HG02798 (cell line): ENCODE results near the gene TTC23.

Experiments
- ATAC-seq: cut with Tn5 transposase; IDR thresholded peaks from one replicate; pipeline ENCODE4 v1.9.1; 2021; ENCODE audit warnings: mild to moderate bottlenecking; ENCODE audit not compliant: unreplicated experiment, poor library complexity

TTC23 gene, protein sequence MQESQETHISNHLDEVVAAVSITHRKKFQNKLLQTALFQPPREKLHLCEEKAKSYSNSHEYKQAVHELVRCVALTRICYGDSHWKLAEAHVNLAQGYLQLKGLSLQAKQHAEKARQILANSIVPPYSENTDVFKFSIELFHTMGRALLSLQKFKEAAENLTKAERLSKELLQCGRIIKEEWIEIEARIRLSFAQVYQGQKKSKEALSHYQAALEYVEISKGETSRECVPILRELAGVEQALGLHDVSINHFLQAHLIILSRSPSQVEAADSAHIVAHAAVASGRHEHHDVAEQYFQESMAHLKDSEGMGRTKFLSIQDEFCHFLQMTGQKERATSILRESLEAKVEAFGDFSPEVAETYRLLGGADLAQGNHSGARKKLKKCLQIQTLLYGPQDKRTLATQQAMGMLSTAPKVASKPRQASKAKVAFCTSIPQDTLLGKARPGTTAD

DNA sequence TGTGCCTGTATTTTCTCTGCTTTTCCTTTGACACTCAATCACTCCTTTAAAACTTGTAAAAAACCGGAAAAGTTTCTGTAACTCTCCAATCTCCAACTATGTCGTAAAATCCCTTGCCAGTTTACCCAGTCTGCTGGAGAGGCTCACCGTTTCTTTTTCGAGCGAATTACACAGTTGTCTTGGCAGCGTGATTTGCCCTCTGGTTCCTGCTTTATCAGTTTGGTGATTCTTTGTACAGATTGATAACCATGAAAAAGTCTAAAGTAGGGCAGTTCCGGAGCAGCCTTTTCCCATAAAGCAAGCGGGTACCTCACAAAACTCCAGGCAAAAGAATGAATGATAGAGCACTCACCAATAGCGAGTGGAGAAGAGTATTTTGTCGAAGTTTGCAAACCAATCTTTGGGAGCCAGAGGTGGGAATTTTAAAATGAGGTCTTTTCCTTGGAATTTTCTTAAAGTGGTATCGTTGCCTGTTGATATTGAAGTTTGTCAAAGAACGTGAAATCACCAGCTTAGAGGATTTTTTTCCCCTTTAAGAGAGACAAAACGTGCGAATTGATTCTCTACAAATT is at the start of gene TTC23:
Gene TTC23 (minus strand): TSS at position 312 of the 572 bp plus-strand sequence. CDS start 20,869 bp downstream, outside the sequence.
- no peak for ATAC-seq

DNA sequence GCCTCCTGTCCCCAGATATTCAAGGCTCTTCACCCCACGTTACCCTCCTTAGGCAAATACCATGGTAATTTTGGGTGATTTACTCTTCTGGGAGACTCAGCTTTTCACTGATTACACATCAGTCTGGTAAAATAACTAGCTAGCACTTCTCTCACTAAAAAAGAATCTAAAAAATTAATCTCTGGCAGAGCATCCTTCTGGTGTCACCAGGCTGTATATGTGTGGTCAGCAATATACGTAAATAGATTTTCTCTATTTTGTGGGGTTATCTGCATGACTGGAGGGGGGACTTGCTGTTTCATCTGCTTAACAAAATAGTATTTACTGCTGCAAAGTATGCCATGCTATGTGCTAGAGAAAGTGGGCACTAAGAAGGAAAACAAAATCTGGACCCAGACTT is 47.0 kb upstream of the TTC23 start:
- no peak for ATAC-seq

DNA sequence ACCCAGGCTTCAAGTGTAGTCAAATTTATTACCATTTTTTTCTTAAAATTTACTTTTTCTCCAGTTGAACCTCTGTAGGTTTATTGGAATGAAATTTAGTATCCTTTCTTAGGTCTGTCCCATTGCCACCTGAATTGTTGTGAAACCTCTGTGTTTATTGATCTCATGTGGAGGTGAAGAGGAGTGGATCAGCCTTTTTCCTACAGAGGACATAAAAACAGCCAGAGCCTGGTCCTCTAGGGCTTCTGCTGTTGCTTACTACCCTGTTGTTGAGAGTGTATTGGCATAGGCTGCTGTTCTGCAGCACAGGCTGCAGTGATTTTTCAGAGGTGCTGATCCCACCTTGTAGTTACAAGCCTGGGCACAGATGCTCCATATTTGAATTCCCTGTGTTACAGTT is 46.5 kb upstream of the TTC23 start:
- ATAC-seq, result no peak

DNA sequence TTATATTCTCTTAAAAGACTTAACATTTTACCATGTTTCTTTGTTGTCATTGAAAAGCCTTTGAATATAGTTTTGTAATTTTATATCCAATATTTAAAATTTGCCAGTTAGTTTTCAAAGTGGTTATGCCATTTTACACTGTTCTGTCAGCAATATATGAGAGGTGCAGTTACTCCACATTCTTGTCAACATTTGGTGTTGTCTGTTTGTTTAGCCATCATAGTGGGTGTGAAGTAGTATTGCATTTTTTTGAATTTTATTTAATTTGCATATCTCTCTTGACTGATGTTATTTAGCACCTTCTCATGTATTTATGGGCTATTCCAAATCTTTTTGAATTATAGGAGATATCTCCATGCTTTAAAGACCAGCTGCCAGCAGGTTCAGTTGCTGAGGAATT is 42.3 kb upstream of the TTC23 start:
- ATAC-seq, result no peak

DNA sequence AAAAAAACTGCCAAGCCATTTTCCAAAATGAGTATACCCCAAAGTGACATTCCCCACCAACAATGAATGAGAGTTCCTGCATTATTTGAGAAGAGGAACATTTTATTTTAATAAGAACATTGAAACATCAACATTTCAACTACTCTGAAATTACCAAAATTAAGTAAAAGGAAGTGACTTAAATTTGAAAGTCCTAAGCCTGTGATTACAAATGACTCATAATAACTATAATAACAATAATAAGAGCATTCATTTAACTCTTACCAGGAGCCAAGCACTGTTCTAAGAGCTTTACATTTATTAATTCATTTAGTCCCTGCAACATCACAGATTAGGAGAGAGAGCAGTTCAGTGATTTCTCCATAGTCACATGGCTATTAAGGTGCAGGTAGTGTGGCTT is 34.3 kb upstream of the TTC23 start:
- ATAC-seq, result no peak

DNA sequence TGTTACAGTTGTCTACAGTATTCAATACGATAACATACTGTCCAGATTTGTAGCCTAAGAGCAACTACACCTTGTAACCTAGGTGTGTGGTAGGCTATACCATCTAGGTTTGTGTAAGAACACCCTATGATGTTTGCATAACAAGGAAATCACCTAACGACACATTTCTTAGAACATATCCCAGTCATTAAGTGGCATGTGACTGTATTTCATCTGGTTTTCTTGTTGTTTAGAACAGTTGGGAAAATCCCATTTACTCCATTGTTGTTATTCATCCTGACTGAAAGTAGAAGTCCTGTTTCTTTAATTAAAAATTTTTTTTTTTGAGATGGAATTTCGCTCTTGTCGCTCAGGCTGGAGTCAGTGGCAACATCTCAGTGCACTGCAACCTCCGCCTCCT is 33.2 kb upstream of the TTC23 start:
- ATAC-seq, result no peak

DNA sequence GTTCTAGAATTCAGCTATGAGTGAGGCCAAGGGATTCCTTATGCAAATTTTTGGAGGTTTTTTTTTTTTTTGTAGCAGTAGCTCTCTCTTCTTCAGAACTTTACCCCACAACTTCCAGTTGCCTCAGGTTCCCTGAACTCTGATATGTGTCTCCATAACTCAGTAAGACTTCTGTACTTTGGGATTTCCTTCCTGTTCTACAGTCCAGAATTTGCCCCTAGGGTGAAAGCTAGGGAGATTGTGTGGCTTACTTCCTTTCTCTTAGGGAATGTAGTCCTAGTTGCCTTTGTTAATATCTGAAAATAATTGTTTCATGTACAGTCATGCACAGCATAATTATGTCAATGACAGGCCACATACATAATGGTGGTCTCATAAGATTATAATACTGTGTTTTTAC is 32.7 kb upstream of the TTC23 start:
- ATAC-seq, result no peak

DNA sequence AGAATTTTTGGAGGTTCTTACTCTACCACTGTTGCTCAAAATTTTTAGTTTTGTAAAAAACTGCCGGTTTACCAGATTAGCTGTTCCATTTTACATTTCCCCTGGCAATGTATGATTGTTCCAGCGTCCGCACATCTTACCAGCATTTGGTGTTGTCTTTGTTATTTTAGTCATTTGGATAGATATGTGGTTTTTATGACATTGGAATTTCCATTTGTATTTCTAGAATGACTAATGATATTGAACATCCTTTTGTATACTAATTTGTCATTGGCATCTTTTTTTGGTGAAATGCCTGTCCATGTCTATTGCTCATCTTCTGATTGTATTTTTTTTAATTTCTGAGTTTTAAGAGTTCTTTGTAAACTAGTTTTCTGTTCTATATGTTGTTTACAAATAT is 30.4 kb upstream of the TTC23 start:
- no peak for ATAC-seq

DNA sequence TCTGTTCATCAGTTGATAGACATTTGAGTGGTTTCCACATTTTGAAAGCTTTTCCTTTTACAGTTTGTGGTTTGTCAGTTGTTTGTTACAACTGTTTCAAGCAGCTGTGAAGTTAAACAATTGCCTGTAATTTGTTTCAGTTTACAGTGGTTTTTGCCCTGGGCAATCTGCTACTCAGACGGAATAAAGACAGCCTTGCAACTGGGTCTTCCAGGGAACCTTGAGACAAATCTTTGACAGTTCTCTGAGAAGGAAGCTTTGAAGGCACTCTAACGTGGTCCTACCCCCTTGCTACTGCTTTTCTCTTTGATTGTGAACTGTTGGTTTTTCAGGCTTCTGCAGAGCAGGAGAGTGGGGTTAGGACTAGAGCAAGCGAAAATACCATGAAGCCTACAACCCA is 29.9 kb upstream of the TTC23 start:
- ATAC-seq, result no peak

DNA sequence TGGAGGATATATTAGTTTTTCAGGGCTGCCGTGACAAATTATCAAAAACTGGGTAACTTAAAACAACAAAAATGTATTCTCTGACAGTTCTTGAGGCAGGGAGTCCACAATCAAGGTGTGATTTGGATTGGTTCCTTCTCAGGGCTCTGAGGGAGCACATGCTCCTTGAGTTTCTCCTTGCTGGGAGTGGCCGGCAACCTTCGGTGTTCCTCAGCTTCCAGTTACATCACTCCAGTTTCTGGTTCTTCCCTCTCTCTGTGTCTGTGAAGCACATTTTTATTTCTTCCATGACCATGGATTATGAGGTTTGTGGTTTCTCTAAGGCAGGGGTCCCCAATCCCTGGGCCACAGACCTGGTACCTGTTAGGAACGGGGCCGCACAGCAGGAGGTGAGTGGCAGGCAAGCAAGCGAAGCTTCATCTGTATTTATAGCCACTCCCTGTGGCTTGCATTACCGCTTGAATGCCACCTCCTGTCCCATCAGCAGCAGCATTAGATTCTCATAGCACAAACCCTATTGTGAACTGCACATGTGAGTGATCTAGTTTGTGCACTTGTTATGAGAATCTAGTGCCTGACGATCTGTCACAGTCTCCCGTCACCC is 26.2 kb upstream of the TTC23 start:
- ATAC-seq, result no peak

DNA sequence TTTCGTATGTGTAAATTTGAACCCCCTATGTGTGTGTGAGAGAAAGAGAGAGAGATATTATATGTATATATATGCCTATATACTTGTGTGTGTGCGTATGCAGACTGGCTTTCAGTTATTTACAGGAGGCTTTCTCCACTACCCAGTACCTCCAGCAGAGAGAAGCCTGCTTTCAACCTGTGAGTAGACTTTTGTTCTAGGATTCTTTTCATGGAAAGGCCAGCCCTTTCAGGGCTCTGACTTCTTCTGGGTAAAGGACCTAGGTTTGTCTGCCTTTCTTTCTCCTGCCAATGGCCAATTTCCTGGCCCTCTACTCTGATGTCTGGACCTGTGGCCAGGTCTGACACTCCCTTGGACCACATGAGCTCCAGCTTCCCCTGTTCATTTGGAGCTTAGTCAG is 25.7 kb upstream of the TTC23 start:
- ATAC-seq, result no peak

DNA sequence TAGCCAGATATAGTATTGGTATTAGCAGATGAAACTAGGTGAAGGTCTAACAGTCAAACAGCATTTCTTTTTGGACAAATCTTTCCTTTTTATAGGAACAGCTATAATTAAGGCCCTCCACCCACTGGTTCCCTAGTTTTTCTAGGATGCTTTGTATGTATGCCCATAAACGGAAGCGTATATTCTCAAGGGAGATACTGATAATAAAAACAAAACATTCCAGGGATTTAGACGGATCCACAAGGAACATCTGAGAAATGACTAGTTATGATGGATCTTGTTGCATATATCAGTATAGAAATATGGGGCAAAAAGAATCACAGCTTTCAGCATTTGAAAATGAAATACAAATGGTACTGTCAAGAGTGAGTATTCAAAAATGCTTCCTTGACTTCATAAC is 24.4 kb upstream of the TTC23 start:
- no peak for ATAC-seq

DNA sequence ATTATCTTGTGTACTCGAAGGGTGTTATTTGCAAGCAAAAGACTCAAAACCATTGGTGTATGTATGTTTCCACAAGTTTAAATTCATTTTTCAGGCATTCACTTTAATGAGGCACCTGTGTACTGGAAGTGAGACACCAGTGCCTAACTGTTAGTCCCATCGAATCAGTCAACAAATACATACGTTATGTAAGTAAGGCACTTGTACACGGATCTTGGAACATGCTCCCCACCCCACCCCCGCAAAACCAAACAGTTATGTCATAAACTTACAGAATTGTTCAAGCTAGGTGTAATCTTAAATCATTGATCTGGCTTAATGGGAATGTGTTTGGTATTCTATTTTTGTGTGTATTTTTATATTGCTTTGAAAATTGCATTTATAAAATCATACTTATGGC is 19.1 kb upstream of the TTC23 start:
- ATAC-seq, result no peak

DNA sequence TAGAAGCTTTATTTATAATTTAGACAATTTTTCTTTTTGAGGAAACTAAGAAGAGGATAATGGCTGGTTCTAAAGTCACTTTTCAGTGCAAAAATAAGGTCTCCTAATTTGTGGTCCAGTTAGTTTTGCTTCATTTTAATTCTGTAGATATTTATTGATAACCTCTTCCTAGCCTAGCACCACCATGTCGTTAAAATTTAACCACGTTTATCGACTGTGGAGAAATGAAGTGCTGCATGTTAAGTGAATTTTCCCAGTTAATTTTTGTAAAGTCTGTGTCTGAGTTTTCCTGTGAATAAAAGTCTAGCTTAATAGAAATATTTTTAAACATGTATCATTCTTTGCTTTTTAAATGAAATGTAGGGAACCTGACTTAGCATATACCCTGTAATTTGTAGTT is 18.6 kb upstream of the TTC23 start:
- no peak for ATAC-seq

DNA sequence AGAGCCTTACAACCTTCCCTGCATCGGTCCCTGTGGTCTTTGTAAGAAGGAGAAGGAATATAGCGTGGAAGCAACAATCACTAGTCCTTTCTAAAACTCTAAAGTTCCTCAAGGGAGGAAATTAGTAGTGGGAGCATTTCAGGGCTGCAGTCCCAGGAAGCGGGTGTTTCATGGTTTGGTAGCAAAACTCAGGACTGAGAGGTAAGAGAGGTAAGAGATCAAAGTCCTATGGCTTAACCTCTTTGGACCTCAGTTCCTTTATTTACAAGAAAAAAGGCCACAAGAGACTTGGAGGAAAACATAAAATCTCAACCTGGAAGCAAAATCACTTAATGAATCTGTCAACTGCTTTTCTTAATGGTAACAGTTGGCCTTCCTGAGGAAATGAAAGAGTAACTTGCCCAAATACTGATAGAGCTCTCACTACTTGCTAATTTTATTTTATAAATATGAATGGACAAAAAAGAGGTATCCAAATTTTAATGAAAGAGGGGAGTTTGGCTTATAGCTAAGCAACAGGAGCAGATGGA is 16.2 kb upstream of the TTC23 start:
- ATAC-seq, result no peak

DNA sequence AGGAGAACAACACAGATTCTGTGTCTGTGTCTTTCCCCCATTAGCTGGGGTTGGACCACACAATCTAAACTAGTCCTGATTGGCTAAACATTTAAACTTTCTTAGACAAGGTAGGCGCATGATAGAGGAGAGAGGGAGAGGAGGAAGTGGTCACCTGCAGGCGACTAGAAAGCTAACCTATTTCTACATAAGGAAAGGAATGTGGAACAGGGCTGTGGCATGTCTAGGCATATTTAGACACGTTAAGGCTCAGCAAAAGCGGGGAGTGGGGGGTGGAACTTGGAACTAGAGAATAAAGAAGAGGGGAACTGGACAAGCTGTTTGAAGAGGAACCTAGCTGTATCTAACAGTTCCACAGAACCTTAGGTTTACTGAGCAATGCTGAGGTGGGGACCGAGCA is 14.7 kb upstream of the TTC23 start:
- no peak for ATAC-seq

DNA sequence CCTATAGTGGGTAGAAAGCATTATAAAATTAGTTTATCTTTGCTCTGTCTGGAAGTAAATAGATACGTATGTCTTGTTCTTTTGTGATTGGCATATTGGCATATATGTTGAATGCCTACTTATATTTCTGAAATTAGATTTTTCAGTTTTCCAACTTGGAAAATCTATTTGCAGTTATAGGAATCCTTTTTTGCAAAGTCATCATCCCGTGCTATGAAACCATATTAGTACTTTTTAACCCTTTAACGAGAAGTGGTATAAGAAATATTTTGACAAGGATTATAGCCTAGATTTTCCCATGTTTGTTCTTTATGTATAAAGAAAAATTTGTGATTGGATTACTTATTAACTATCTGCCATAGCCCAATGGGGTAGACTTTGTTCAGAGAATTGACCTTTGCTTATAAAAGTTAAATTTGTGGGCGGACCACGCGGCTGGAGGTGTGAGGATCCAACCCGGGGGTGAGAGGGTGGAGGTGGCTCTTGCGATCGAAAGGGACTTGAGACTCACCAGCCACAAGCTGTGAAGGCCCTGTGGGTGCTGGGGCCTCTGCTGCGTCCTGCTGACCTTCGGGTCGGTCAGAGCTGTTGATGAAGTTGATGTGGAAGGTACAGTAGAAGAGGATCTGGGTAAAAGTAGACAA is 7.8 kb upstream of the TTC23 start:
- no peak for ATAC-seq

DNA sequence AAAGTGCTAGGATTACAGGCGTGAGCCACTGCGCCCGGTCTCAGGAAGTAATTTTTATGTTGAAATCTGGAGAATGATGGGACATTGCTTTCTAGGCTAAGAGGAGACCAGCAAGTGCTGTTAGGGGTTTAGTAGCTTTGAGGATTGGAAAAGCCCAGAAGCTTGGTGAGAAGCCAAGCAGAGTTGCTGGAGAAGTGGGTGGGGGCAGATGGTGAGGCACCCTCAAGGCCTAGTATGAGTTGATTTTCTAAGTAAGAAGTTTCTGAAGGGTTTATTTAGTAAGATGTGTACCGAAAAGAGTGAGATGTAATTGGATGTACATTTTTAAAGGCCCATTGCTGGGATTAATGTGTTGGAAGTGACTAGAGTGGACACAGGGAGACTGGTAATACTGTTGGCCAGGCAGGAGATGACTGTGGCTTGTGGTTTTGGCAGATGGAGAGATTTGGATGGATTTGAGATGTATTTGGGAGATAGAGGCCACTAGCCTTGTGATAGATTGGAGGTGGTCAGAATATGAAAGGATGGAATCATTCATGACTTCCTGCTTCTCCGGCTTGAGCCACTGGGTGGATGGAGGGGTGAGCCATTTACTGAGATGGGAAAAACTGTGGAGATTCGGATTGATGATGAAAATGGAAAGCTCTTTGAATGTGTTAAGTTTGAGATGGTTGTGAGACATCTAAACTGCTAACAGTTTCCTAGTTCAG is 4.2 kb upstream of the TTC23 start:
- no peak for ATAC-seq

DNA sequence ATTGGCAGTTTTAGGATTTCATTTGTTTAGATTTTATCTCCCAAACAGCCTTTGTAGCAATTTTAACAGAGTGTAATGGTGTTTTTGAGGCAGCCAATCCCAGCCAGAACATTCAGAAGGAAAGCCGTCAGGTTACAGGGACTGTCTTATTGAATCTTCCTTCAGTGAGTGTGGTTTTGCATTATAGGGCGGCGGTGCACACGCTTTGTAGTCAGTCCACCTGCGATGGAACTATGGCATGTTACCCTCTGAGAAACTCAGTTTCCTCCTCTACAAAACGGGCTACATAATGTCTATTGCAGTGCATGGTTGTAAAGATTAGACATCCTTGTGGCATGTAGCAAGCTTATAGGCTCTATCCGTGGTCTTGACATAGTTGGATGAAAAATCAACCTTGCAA is 2.9 kb upstream of the TTC23 start:
- no peak for ATAC-seq
